ENCODE measurements around the gene PTCD1.
A peak's percentile ranks its signal among the peaks of the same experiment; 100 is the strongest.
"Not testable (repeated sequence)": the region's sequence is repeated elsewhere in the genome, so short reads cannot be mapped to it uniquely, and the experiment has no call there.

The PTCD1 gene

GRCh38 chr7:99453105-99453504 is 14.5 kb upstream of the PTCD1 start:
- no peak overlapping the region for H3K4me3 ChIP-seq
- H3K27ac ChIP-seq, result peak overlapping the region in 3 of 21 experiments; percentile 29 to 61 (median 47)

- H3K4me3 ChIP-seq, result no peak overlapping the region
- H3K27ac ChIP-seq, result peak overlapping the region in 5 of 21 experiments; percentile 29 to 72 (median 32)
Measured at GRCh38 chr7:99452541-99452940, 13.9 kb upstream of the PTCD1 start.

- peak overlapping the region in 5 of 21 experiments; percentile 24 to 72 (median 35) for H3K27ac ChIP-seq
Measured at GRCh38 chr7:99451936-99452335, 13.3 kb upstream of the PTCD1 start.

GRCh38 chr7:99449326-99449725 is 10.7 kb upstream of the PTCD1 start:
- no peak overlapping the region for H3K4me3 ChIP-seq
- no peak overlapping the region for H3K27ac ChIP-seq

More at GRCh38 chr7:99451936-99452335, 13.3 kb upstream of the PTCD1 start:
- no peak overlapping the region for H3K4me3 ChIP-seq

- H3K4me3 ChIP-seq, result no peak overlapping the region
- H3K27ac ChIP-seq, result no peak overlapping the region
Measured at GRCh38 chr7:99448855-99449254, 10.3 kb upstream of the PTCD1 start.

GRCh38 chr7:99447943-99448342 is 9.3 kb upstream of the PTCD1 start:
- Histone ChIP-seq H3K4me3 (no peak overlapping the region), H3K27ac (no peak overlapping the region)

GRCh38 chr7:99446096-99446495 is 7.5 kb upstream of the PTCD1 start:
- Histone ChIP-seq H3K4me3 (no peak overlapping the region), H3K27ac (no peak overlapping the region)

- peak overlapping the region in 8 of 21 experiments; percentile 85 to 96 (median 91) for H3K27ac ChIP-seq
- H3K4me3 ChIP-seq, result peak overlapping the region in 5 of 7 experiments; percentile 67 to 97 (median 96)
Measured at GRCh38 chr7:99440195-99440594, 1.6 kb upstream of the PTCD1 start.

GRCh38 chr7:99437946-99438572 is 539 bp downstream of the PTCD1 start:
- Histone ChIP-seq H3K27ac (peak overlapping the region in 20 of 21 experiments; percentile 68 to 98 (median 89)), H3K4me3 (peak overlapping the region; percentile 67 to 97 (median 95))

- Histone ChIP-seq H3K27ac (no peak overlapping the region), H3K4me3 (no peak overlapping the region)
Measured at GRCh38 chr7:99433158-99433557, 5.4 kb downstream of the PTCD1 start.

- H3K4me3 ChIP-seq, result not testable (repeated sequence)
- peak overlapping the region in 1 of 21 experiments; percentile 30 for H3K27ac ChIP-seq
Measured at GRCh38 chr7:99431756-99432540, 6.7 kb downstream of the PTCD1 start.

GRCh38 chr7:99429756-99430155 is 8.8 kb downstream of the PTCD1 start:
- H3K27ac ChIP-seq, result no peak overlapping the region
- no peak overlapping the region for H3K4me3 ChIP-seq

GRCh38 chr7:99428972-99429566 is 9.5 kb downstream of the PTCD1 start:
- Histone ChIP-seq H3K27ac (no peak overlapping the region), H3K4me3 (no peak overlapping the region)

- no peak overlapping the region for H3K27ac ChIP-seq
- no peak overlapping the region for H3K4me3 ChIP-seq
Measured at GRCh38 chr7:99424932-99425730, 13.5 kb downstream of the PTCD1 start.

GRCh38 chr7:99422625-99423024 is 16.0 kb downstream of the PTCD1 start:
- Histone ChIP-seq H3K27ac (no peak overlapping the region), H3K4me3 (no peak overlapping the region)

- no peak overlapping the region for H3K4me3 ChIP-seq
- no peak overlapping the region for H3K27ac ChIP-seq
Measured at GRCh38 chr7:99422186-99422585, 16.4 kb downstream of the PTCD1 start.

- no peak overlapping the region for H3K27ac ChIP-seq
- no peak overlapping the region for H3K4me3 ChIP-seq
Measured at GRCh38 chr7:99420986-99421385, 17.6 kb downstream of the PTCD1 start.

GRCh38 chr7:99420213-99420612 is 18.4 kb downstream of the PTCD1 start:
- Histone ChIP-seq H3K4me3 (no peak overlapping the region), H3K27ac (no peak overlapping the region)

- Histone ChIP-seq H3K27ac (no peak overlapping the region), H3K4me3 (no peak overlapping the region)
Measured at GRCh38 chr7:99419323-99420021, 19.1 kb downstream of the PTCD1 start.
